Progenitor cell of endocrine pancreas (in vitro differentiated cells): ENCODE measurements around the gene MVB12B. TPM values are rescaled to one million over a fixed set of nuclear protein-coding genes. Genes with fewer than 3 reads are reported as not detected.

ENCODE experiments used
- DNase-seq: peaks from one replicate; pipeline ENCODE4 v3.0.0; 2021; ENCODE audit warnings: low spot score; ENCODE audit not compliant: unreplicated experiment
- H3K27ac Mint-ChIP-seq: 2 replicates; pipeline ENCODE4 v1.8.0; 2021; ENCODE audit warnings: mild to moderate bottlenecking, moderate library complexity, mixed read lengths
- H3K27me3 Mint-ChIP-seq: 2 replicates; pipeline ENCODE4 v1.8.0; 2021; ENCODE audit warnings: mixed read lengths
- H3K36me3 Mint-ChIP-seq: 2 replicates; pipeline ENCODE4 v1.8.0; 2022; ENCODE audit warnings: mixed read lengths; ENCODE audit not compliant: insufficient read depth
- H3K4me1 Mint-ChIP-seq: 2 replicates; pipeline ENCODE4 v1.8.0; 2021; ENCODE audit warnings: low read depth, mixed read lengths
- H3K4me3 Mint-ChIP-seq: 2 replicates; pipeline ENCODE4 v1.8.0; 2021; ENCODE audit warnings: low read depth, mild to moderate bottlenecking, moderate library complexity, mixed read lengths
- H3K9me3 Mint-ChIP-seq: 2 replicates; pipeline ENCODE4 v1.8.0; 2021; ENCODE audit warnings: low read depth, mixed read lengths
- total RNA-seq: library from RNA; stranded (reverse); gene quantifications from 2 replicates; pipeline ENCODE4 v1.2.1, GENCODE V29; 2021
- TF ChIP-seq, protein P1 (sequence below): fragments of 200-600 bp; sonication (generic); IDR thresholded peaks from one replicate; pipeline ENCODE4 v1.5.0; 2021; ENCODE audit warnings: antibody characterized with exemption, mild to moderate bottlenecking; ENCODE audit not compliant: unreplicated experiment

Gene MVB12B
- total RNA-seq, 1 donor from 2014 or later, result 34.6 TPM

DNA sequence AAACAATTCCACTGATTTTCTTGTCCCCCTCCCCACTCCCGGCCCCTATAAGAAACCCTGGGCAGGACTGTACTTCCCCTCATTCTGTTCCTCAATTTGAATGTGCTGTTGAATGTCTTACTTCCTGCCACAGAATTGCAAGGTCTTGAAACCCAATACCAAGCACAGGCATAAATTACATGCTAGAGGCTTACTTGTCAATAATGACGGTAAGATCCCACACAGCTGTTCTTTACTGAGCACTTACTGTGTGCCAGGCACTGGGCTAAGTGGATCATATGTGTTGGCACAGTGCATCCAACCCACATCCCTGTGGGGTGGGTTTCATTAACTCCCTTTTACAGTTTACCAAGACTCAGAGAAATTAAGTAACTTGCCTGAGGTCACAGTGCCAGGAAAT, 63.4 kb downstream of the MVB12B start:
- Mint-ChIP-seq H3K27me3 (no peaks in the 10 kb centered on the region), H3K9me3 (no peaks in the 10 kb centered on the region), H3K4me1 (no peaks in the 10 kb centered on the region)

DNA sequence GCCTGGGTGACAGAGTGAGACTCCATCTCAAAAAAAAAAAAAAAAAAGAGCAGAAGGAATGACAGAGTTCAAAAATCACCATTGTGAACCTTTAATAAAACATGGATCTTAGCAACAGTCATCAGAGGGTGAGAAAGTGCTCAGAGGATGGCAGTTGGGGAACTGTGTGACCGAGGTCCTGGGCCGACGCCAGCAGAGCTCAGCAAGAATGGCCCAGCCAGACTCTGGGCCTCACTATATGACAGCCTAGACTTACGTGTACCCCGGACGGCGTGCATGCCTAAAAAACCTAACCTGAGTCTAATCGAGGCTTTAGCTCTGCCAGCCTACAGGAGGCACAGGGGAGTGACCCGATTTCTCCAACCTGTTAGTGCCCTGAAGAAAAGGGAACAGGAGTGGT, 64.3 kb downstream of the MVB12B start:
- Mint-ChIP-seq H3K27ac (no peak overlapping the region), H3K9me3 (no peaks in the 10 kb centered on the region)

More for the DNA sequence above, 63.4 kb downstream of the MVB12B start:
- Mint-ChIP-seq H3K27ac (no peak overlapping the region), H3K4me3 (no peak overlapping the region), H3K36me3 (peaks cover 21% of the 10 kb centered on the region)
- TF ChIP-seq, protein P1, sequence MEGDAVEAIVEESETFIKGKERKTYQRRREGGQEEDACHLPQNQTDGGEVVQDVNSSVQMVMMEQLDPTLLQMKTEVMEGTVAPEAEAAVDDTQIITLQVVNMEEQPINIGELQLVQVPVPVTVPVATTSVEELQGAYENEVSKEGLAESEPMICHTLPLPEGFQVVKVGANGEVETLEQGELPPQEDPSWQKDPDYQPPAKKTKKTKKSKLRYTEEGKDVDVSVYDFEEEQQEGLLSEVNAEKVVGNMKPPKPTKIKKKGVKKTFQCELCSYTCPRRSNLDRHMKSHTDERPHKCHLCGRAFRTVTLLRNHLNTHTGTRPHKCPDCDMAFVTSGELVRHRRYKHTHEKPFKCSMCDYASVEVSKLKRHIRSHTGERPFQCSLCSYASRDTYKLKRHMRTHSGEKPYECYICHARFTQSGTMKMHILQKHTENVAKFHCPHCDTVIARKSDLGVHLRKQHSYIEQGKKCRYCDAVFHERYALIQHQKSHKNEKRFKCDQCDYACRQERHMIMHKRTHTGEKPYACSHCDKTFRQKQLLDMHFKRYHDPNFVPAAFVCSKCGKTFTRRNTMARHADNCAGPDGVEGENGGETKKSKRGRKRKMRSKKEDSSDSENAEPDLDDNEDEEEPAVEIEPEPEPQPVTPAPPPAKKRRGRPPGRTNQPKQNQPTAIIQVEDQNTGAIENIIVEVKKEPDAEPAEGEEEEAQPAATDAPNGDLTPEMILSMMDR, result no peak
- DNase-seq, result no peak

DNA sequence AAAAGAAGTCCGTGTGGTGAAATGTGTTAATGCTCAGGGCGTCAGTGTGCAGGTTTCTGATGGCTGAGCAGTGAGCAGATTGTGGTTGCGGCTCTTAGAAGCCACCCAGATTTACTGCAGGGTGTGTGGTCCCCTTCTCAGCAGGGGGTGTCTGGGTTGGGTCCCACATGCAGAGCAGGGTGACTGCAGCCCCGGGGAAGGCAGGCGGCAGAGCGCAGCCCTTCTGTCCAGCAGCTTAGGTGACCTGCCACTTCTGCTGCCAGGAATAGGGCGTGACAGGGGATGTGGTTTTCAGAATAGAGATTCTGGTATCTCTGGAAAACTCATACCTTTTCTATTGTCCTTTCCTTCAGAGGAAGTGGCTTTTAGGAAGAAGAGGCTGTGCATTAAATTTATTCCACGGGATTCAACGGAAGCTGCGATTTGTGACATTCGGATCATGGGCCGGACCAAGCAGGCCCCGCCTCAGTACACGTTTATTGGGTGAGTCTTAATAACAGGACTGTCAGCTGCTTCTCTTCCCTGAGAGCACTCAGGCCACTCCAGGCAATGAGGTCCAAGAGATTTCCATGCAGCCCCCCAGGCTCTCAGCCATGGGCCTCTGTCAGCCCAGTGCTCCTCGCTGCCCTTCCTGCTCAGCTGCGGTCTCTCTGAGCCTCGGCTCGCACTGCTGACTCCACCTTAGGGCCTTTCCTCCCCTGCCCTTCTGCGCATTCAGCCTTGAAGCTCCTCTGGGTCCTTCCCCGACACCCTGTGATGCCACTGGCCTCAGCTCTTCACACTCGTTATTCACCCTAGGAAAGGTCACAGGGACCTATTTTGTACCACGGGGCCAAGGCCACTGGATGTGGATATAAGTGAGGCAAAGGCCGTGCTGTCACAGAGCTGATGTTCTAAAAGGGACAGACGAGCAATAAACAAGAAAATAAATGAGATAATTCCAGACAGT, 65.4 kb downstream of the MVB12B start:
- Mint-ChIP-seq H3K9me3 (no peaks in the 10 kb centered on the region), H3K4me3 (no peak overlapping the region), H3K4me1 (no peaks in the 10 kb centered on the region), H3K36me3 (peaks cover 24% of the 10 kb centered on the region), H3K27me3 (no peaks in the 10 kb centered on the region), H3K27ac (peak overlapping the region; percentile 1)
- DNase-seq, result no peak
- TF ChIP-seq, protein P1, result no peak

More for the DNA sequence above, 64.3 kb downstream of the MVB12B start:
- DNase-seq, result no peak
- Mint-ChIP-seq H3K4me1 (no peaks in the 10 kb centered on the region), H3K36me3 (peaks cover 22% of the 10 kb centered on the region), H3K27me3 (no peaks in the 10 kb centered on the region), H3K4me3 (no peak overlapping the region)
- TF ChIP-seq, protein P1, result no peak

DNA sequence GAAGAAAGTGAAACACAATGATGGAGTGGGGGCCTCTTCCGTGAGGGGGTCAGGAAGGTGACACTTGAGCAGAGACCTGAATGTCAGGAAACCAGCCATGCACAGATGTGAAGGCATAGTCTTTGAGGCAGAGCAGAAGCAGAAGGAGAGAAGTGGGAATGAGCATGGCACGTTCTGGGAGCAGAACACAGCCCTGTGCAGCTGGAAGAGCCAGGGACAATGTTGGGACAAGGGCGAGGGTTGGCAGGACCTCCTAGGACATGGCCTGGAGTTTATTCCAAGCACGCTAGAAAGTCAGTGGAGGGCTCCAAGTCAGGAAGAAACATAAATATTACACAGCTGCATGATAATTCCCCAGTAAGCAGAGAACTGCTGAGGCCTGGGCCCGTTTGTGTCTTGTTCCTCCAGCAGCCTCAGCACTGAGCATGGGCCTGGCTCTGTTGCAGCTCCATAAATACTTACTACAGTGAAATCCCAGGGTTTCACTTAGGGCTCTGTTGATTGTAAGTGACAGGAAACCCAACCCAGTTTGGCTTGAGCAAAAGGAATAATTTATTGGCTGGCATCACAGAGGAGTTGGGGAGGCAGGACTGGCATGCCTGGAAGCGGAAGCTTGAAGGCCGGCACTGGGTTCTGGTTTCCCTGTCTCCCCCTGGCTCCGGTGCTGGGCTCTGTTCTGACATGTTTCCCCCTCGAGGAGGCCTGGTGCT, 66.2 kb downstream of the MVB12B start:
- DNase-seq, result no peak
- H3K4me3 Mint-ChIP-seq, result no peak overlapping the region
- no peak overlapping the region for H3K27ac Mint-ChIP-seq
- TF ChIP-seq, protein P1, result no peak
- no peaks in the 10 kb centered on the region for H3K9me3 Mint-ChIP-seq
- H3K4me1 Mint-ChIP-seq, result no peaks in the 10 kb centered on the region
- H3K36me3 Mint-ChIP-seq, result peaks cover 21% of the 10 kb centered on the region
- H3K27me3 Mint-ChIP-seq, result no peaks in the 10 kb centered on the region

DNA sequence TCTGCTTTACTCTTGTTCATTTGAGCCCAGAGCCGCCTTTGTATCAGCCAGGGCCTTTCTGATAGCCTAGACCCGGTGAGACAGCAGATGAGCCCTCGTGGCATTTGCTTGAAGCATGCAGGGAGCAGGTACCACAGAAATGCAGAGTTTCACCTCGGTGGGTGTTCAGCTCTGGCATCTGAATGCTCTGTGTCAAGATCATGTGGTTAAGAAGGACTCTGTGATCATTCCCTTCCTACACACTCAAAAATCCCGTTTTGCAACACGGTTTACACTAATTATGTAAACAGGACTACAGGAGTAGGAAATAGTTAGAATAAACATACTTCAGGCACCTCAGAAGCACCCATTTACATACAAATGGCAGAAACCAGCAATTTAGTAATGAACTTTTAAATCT, 67.2 kb downstream of the MVB12B start:
- TF ChIP-seq, protein P1, result no peak
- H3K27me3 Mint-ChIP-seq, result no peaks in the 10 kb centered on the region
- H3K27ac Mint-ChIP-seq, result no peak overlapping the region
- no peaks in the 10 kb centered on the region for H3K4me1 Mint-ChIP-seq
- H3K9me3 Mint-ChIP-seq, result no peaks in the 10 kb centered on the region
- H3K4me3 Mint-ChIP-seq, result no peak overlapping the region
- H3K36me3 Mint-ChIP-seq, result peaks cover 19% of the 10 kb centered on the region
- no peak for DNase-seq
